Activated naive CD4-positive, alpha-beta T cell treated with anti-CD3 and anti-CD28 coated beads, Interleukin-2, amount 50 U/mL, for 72 hours (primary cell): ENCODE measurements around the gene ANKRD52. TPM values are rescaled to one million over a fixed set of nuclear protein-coding genes. Genes with fewer than 3 reads are reported as not detected.

ENCODE experiments used
- total RNA-seq, 2 donors: library from RNA; stranded (reverse); gene quantifications; one replicate each; pipeline ENCODE4 v1.2.3, GENCODE V29; 2022

ANKRD52 gene
- total RNA-seq, 2 donors from 2014 or later: 26.4 to 35.8 TPM

Other genes starting within 250 kb of the ANKRD52 start
- gene IKZF4, start 237.3 kb downstream of the ANKRD52 start, total RNA-seq: 10 to 100 TPM; 17.0 to 19.5 TPM
- 10 to 100 TPM; 47.4 to 49.0 TPM for gene RPS26, start 216.5 kb downstream of the ANKRD52 start, total RNA-seq
- gene ERBB3, start 178.2 kb downstream of the ANKRD52 start, total RNA-seq: under 1 TPM; 0.25 to 0.34 TPM
- 100 to 1,000 TPM; 224 to 356 TPM for gene PA2G4, start 153.8 kb downstream of the ANKRD52 start, total RNA-seq
- gene RPL41, start 141.8 kb downstream of the ANKRD52 start, total RNA-seq: 1,000 to 10,000 TPM; 5,050 to 5,339 TPM
- 10 to 100 TPM in 1 of 2 donors, 1 to 10 TPM in 1; 7.1 to 15.0 TPM for gene ZC3H10, start 140.1 kb downstream of the ANKRD52 start, total RNA-seq
- 100 to 1,000 TPM; 159 to 197 TPM for gene ESYT1, start 130.1 kb downstream of the ANKRD52 start, total RNA-seq
- 100 to 1,000 TPM in 1 of 2 donors, 10 to 100 TPM in 1; 99.7 to 112 TPM for gene MYL6B, start 105.8 kb downstream of the ANKRD52 start, total RNA-seq
- 1,000 to 10,000 TPM; 1,014 to 1,193 TPM for gene MYL6, start 100.0 kb downstream of the ANKRD52 start, total RNA-seq
- 100 to 1,000 TPM; 101 to 123 TPM for gene SMARCC2, start 68.9 kb downstream of the ANKRD52 start, total RNA-seq
- 10 to 100 TPM; 33.4 to 39.0 TPM for gene RNF41, start 36.5 kb downstream of the ANKRD52 start, total RNA-seq
- 10 to 100 TPM; 60.7 to 90.5 TPM for gene NABP2, start 34.0 kb downstream of the ANKRD52 start, total RNA-seq
- gene SLC39A5, start 28.3 kb downstream of the ANKRD52 start, total RNA-seq: 1 to 10 TPM in 1 of 2 donors, under 1 TPM in 1; 0.51 to 2.0 TPM
- 1 to 10 TPM; 5.2 to 6.3 TPM for gene COQ10A, start 8.6 kb upstream of the ANKRD52 start, total RNA-seq
- 100 to 1,000 TPM; 319 to 351 TPM for gene CS, start 41.9 kb upstream of the ANKRD52 start, total RNA-seq
- gene CNPY2, start 57.6 kb upstream of the ANKRD52 start, total RNA-seq: 100 to 1,000 TPM in 1 of 2 donors, 10 to 100 TPM in 1; 58.2 to 112 TPM
- gene PAN2, start 75.6 kb upstream of the ANKRD52 start, total RNA-seq: 10 to 100 TPM; 54.0 to 71.4 TPM
- gene IL23A, start 80.5 kb upstream of the ANKRD52 start, total RNA-seq: 10 to 100 TPM in 1 of 2 donors, 1 to 10 TPM in 1; 9.6 to 20.9 TPM
- 100 to 1,000 TPM; 170 to 172 TPM for gene STAT2, start 101.7 kb upstream of the ANKRD52 start, total RNA-seq
- not detected for gene APOF, start 104.5 kb upstream of the ANKRD52 start, total RNA-seq
- 10 to 100 TPM; 60.4 to 61.6 TPM for gene TIMELESS, start 191.0 kb upstream of the ANKRD52 start, total RNA-seq
- gene MIP, start 196.3 kb upstream of the ANKRD52 start, total RNA-seq: not detected
- 1 to 10 TPM; 3.4 to 3.9 TPM for gene SPRYD4, start 210.2 kb upstream of the ANKRD52 start, total RNA-seq
- gene GLS2, start 229.8 kb upstream of the ANKRD52 start, total RNA-seq: 1 to 10 TPM; 4.4 to 4.7 TPM